ENCODE results near the gene ARMH1.

- no peak for TF ChIP-seq CTCF (IDR thresholded peaks at IDR 0.05 in 8 of 11, conservative IDR thresholded peaks at IDR 0.05 in 3 of 11)
- TF ChIP-seq POLR2A (IDR thresholded peaks at IDR 0.05), result no peak
Observed at GRCh38 chr1:44625348-44625747, 49.2 kb upstream of the ARMH1 start.

All from spleen (tissue), 7 donors.